Measurements from ENCODE around the gene APOBEC3C.

DNA sequence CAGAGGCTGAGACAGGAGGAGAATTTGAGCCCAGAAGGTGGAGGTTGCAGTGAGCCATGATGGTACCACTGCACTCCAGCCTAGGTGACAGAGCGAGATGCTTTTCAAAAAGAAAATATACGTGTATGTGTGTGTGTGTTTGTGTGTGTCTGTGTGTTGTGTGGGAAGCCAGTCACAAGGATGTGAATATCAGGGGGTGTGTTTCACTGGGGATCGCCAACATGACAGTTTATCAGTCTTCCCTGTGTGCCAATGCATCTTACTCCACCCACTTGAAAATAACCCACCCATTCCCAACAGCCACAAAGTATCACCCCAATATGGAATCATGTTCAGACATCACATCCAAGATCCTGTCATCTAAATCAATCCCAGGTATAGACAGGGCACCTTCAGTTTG lies 42.3 kb upstream of the APOBEC3C start:
- no peak for TF ChIP-seq POLR2A (IDR thresholded peaks at IDR 0.05; ENCODE audit: low read depth, low read length)
- no peak for TF ChIP-seq POLR2AphosphoS5 (IDR thresholded peaks at IDR 0.05; ENCODE audit: low read depth, low read length)
- no peak for TF ChIP-seq TAF1 (IDR thresholded peaks at IDR 0.05; ENCODE audit: borderline replicate concordance, low read depth, low read length)

All from GM12892 (cell line).